Osteoblast (primary cell): ENCODE results near the gene KRTAP19-1. TPM values are rescaled to one million over a fixed set of nuclear protein-coding genes. Genes with fewer than 3 reads are reported as not detected.
"Not testable (repeated sequence)": the region's sequence is repeated elsewhere in the genome, so short reads cannot be mapped to it uniquely, and the experiment has no call there.

Source experiments
- DNase-seq: peaks from one replicate; pipeline ENCODE4 v3.0.0; 2011; ENCODE audit warnings: low spot score, mixed read lengths; ENCODE audit not compliant: insufficient read length; ENCODE audit errors: missing footprints
- H2AFZ ChIP-seq: 2 replicates; pipeline ENCODE4 v1.6.0; 2011; ENCODE audit warnings: mild to moderate bottlenecking, low read length
- H3K27ac ChIP-seq: 2 replicates; pipeline ENCODE4 v1.5.1; 2011; ENCODE audit warnings: mild to moderate bottlenecking, low read depth, low read length, moderate library complexity
- H3K27me3 ChIP-seq: 2 replicates; pipeline ENCODE4 v1.6.0; 2012; ENCODE audit warnings: mild to moderate bottlenecking, control low read depth, inconsistent platforms, low read length, moderate library complexity; ENCODE audit not compliant: insufficient read depth
- H3K36me3 ChIP-seq: 2 replicates; pipeline ENCODE4 v1.5.1; 2011; ENCODE audit warnings: mild to moderate bottlenecking, low read length, control low read depth, moderate library complexity; ENCODE audit not compliant: insufficient read depth
- H3K4me1 ChIP-seq: 2 replicates; pipeline ENCODE4 v1.5.1; 2011; ENCODE audit warnings: mild to moderate bottlenecking, low read length, control low read depth, moderate library complexity; ENCODE audit not compliant: insufficient read depth
- H3K4me2 ChIP-seq: 2 replicates; pipeline ENCODE4 v1.6.0; 2011; ENCODE audit warnings: mild to moderate bottlenecking, low read length; ENCODE audit not compliant: insufficient read depth
- H3K4me3 ChIP-seq: fragments of 200-600 bp; sonication (generic); 3 replicates; pipeline ENCODE4 v1.5.1; 2012; ENCODE audit warnings: mild to moderate bottlenecking, low read length, inconsistent platforms; ENCODE audit not compliant: insufficient read depth
- H3K79me2 ChIP-seq: 2 replicates; pipeline ENCODE4 v1.6.0; 2012; ENCODE audit warnings: mild to moderate bottlenecking, low read length, control low read depth, inconsistent platforms; ENCODE audit not compliant: insufficient read depth
- H3K9me3 ChIP-seq: 2 replicates; pipeline ENCODE4 v1.5.1; 2011; ENCODE audit warnings: low read depth, low read length, control low read depth
- H4K20me1 ChIP-seq: 2 replicates; pipeline ENCODE4 v1.6.0; 2012; ENCODE audit warnings: mild to moderate bottlenecking, low read length, control low read depth; ENCODE audit not compliant: insufficient read depth
- total RNA-seq: library from RNA; depleted of rRNA; stranded (reverse); fragments of >200 nt; gene quantifications from 2 replicates; pipeline ENCODE4 v1.2.3, GENCODE V29; 2012
- TF ChIP-seq, protein P1 (sequence below): IDR thresholded peaks from 2 replicates; pipeline ENCODE4 v1.5.1; 2011; ENCODE audit warnings: mild to moderate bottlenecking, low read depth, low read length, moderate library complexity; ENCODE audit errors: extremely low read depth

Gene KRTAP19-1
- total RNA-seq, result not detected in 2 replicates

DNA sequence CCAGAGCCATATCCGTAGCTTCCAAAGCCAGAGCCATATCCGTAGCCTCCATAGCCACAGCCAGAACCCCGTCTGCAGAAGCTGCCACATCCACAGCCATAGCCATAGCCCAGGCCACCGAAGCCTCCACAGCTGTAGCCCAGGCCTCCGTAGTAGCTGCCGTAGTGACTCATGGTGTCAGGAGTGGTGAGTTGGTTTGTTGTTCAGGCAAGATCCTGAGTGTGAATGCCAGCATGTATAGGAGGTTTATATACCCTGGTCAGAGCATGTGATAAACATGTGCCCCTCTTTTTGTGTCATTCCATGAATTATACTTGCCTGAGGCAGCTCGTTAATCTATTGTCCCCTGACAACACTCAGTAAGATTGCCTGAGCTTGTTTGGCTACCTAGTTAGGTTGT lies at the start of gene KRTAP19-1:
Gene KRTAP19-1 (minus strand): TSS at position 223 of the 400 bp plus-strand sequence. CDS start 50 bp downstream, at position 173.
- peaks cover 2% of the 10 kb centered on the region for H3K9me3 ChIP-seq
- TF ChIP-seq, protein P1, sequence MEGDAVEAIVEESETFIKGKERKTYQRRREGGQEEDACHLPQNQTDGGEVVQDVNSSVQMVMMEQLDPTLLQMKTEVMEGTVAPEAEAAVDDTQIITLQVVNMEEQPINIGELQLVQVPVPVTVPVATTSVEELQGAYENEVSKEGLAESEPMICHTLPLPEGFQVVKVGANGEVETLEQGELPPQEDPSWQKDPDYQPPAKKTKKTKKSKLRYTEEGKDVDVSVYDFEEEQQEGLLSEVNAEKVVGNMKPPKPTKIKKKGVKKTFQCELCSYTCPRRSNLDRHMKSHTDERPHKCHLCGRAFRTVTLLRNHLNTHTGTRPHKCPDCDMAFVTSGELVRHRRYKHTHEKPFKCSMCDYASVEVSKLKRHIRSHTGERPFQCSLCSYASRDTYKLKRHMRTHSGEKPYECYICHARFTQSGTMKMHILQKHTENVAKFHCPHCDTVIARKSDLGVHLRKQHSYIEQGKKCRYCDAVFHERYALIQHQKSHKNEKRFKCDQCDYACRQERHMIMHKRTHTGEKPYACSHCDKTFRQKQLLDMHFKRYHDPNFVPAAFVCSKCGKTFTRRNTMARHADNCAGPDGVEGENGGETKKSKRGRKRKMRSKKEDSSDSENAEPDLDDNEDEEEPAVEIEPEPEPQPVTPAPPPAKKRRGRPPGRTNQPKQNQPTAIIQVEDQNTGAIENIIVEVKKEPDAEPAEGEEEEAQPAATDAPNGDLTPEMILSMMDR, result no peak
- H3K27ac ChIP-seq, result no peak within 1 kb of the TSS
- H4K20me1 ChIP-seq, result no peaks in the 10 kb centered on the region
- no peak within 1 kb of the TSS for H3K4me2 ChIP-seq
- no peaks in the 10 kb centered on the region for H3K79me2 ChIP-seq
- H3K36me3 ChIP-seq, result no peaks in the 10 kb centered on the region
- no peak within 1 kb of the TSS for H3K4me3 ChIP-seq
- DNase-seq, result no peak
- no peak within 1 kb of the TSS for H2AFZ ChIP-seq
- H3K4me1 ChIP-seq, result no peaks in the 10 kb centered on the region
- H3K27me3 ChIP-seq, result no peaks in the 10 kb centered on the region

DNA sequence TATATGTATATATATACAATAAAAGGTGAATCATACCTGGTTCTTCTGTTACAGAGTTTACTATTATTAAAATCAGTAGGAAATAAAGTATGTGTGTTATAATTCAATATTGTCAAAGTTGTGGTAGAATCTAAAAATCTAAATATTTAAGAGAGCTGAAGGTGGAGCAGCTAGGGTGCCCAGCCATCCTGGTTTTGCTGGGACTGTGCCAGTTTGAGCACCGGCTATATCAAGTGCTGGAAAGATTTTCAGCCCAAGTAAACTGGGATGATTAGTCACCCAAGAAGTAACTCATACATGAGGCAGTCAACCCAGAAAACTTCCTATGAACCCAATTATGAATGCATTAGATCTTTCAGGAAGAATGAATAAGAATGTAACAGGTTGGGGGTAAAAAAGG lies 38.7 kb upstream of the KRTAP19-1 start:
- H3K9me3 ChIP-seq, result no peaks in the 10 kb centered on the region
- no peaks in the 10 kb centered on the region for H3K79me2 ChIP-seq
- no peak overlapping the region for H3K27ac ChIP-seq
- no peak for DNase-seq
- TF ChIP-seq, protein P1, result no peak
- no peaks in the 10 kb centered on the region for H3K4me1 ChIP-seq
- no peak overlapping the region for H2AFZ ChIP-seq
- H3K4me2 ChIP-seq, result no peak overlapping the region
- no peaks in the 10 kb centered on the region for H3K27me3 ChIP-seq
- no peaks in the 10 kb centered on the region for H4K20me1 ChIP-seq
- H3K36me3 ChIP-seq, result no peaks in the 10 kb centered on the region
- no peak overlapping the region for H3K4me3 ChIP-seq

DNA sequence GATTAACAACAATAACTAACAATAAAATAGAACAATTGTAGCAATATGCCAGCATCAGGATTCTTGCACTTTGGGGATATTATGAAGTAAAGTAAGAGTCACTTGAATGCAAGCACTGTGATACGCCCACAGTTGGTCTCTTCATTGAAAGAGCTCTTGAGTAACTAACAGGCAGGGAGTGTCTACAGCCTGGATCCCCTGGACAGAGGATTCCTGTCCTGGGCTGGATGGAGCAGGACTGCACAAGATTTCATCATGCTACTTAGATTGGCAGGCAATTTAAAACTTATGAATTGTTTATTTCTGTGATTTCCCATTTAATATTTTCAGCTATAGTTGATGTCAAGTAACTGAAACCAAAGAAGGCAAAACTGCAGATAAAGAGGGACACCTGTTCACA lies 35.5 kb upstream of the KRTAP19-1 start:
- DNase-seq, result no peak
- H3K4me2 ChIP-seq, result no peak overlapping the region
- no peaks in the 10 kb centered on the region for H3K27me3 ChIP-seq
- H3K4me1 ChIP-seq, result no peaks in the 10 kb centered on the region
- no peak overlapping the region for H3K27ac ChIP-seq
- TF ChIP-seq, protein P1, result no peak
- H3K36me3 ChIP-seq, result no peaks in the 10 kb centered on the region
- no peak overlapping the region for H2AFZ ChIP-seq
- H3K9me3 ChIP-seq, result no peaks in the 10 kb centered on the region
- H4K20me1 ChIP-seq, result no peaks in the 10 kb centered on the region
- H3K4me3 ChIP-seq, result no peak overlapping the region
- H3K79me2 ChIP-seq, result no peaks in the 10 kb centered on the region

DNA sequence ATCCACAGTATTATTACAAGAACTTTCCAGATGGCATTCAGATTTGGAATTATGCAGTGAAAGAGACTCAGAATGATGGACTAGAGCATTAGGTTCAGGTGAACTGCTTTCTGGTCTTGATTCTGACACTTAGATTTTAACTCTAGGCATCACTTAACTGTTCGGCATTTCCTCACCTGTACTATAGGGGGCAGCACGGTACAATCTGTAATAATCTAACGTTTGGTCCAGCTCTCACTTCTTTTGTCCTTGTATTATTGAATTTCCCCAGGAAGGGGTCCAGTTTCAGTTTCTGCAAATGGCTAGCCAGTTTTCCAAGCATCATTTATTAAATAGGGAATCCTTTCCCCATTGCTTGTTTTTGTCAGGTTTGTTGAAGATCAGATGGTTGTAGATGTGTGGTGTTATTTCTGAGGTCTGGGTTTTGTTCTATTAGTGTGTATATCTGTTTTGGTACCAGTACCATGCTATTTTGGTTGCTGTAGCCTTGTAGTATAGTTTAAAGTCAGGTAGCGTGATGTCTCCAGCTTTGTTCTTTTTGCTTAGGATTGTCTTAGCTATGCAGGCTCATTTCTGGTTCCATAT lies 25.5 kb upstream of the KRTAP19-1 start:
- not testable (repeated sequence) for H4K20me1 ChIP-seq, H3K4me3 ChIP-seq, DNase-seq, H3K27me3 ChIP-seq, H3K4me1 ChIP-seq, H3K36me3 ChIP-seq, H2AFZ ChIP-seq, H3K9me3 ChIP-seq, H3K79me2 ChIP-seq, H3K4me2 ChIP-seq, H3K27ac ChIP-seq
